WTC11 (cell line): ENCODE measurements around the gene ZC3H12A. TPM values are rescaled to one million over a fixed set of nuclear protein-coding genes. Genes with fewer than 3 reads are reported as not detected.

Experiments
- ATAC-seq: fragments of 200-7000 bp; cut with Tn5 transposase; 2 replicates; pipeline ENCODE4 v1.10.0; 2021; ENCODE audit warnings: mild to moderate bottlenecking, moderate library complexity
- CTCF ChIA-PET: fragments of 300-600 bp; sonication (Branson Sonifier 250); formaldehyde crosslinking; loops from one replicate; lab custom pipeline; 2021; ENCODE audit warnings: antibody characterized with exemption; lab: Charles Lee
- POLR2A ChIA-PET: fragments of 350-600 bp; sonication (Branson Sonifier 250); formaldehyde crosslinking; loops from one replicate; lab custom pipeline; 2021; ENCODE audit warnings: antibody characterized with exemption; lab: Charles Lee
- DNase-seq: peaks from one replicate; pipeline ENCODE4 v3.0.0; 2021; ENCODE audit warnings: low spot score
- H3K27ac Mint-ChIP-seq: 2 replicates; pipeline ENCODE4 v1.8.0; 2021; ENCODE audit warnings: mixed read lengths
- H3K27me3 Mint-ChIP-seq: 2 replicates; pipeline ENCODE4 v1.8.0; 2021; ENCODE audit warnings: low read depth, mild to moderate bottlenecking, moderate library complexity, mixed read lengths
- H3K36me3 Mint-ChIP-seq: 2 replicates; pipeline ENCODE4 v1.8.0; 2021; ENCODE audit warnings: mixed read lengths
- H3K4me1 Mint-ChIP-seq: 2 replicates; pipeline ENCODE4 v1.8.0; 2022; ENCODE audit warnings: mixed read lengths
- H3K4me3 Mint-ChIP-seq: 2 replicates; pipeline ENCODE4 v1.8.0; 2021; ENCODE audit warnings: mild to moderate bottlenecking, moderate library complexity, mixed read lengths
- H3K9me3 Mint-ChIP-seq: 2 replicates; pipeline ENCODE4 v1.8.0; 2021; ENCODE audit warnings: mixed read lengths
- ATF1 ChIP-seq: sonication (generic); formaldehyde crosslinking; IDR thresholded peaks from 2 replicates; pipeline ENCODE4 v1.8.1; 2023; ENCODE audit warnings: mild to moderate bottlenecking, moderate library complexity, missing genetic modification reagents
- CBFB ChIP-seq: sonication (generic); formaldehyde crosslinking; IDR thresholded peaks from 2 replicates; pipeline ENCODE4 v1.8.1; 2022; ENCODE audit warnings: mild to moderate bottlenecking, low read depth, missing genetic modification reagents
- EMX1 ChIP-seq: fragments of 250-450 bp; sonication (Bioruptor Pico); IDR thresholded peaks from 2 replicates; pipeline ENCODE4 v1.8.0; 2021; ENCODE audit warnings: mild to moderate bottlenecking
- ERG ChIP-seq: fragments of 250-450 bp; sonication (Bioruptor Pico); IDR thresholded peaks from 2 replicates; pipeline ENCODE4 v1.8.0; 2021; ENCODE audit warnings: mild to moderate bottlenecking
- FOXP1 ChIP-seq: sonication (generic); formaldehyde crosslinking; IDR thresholded peaks from 2 replicates; pipeline ENCODE4 v1.8.0; 2022; ENCODE audit warnings: missing genetic modification reagents, mild to moderate bottlenecking, moderate library complexity, borderline replicate concordance
- HMGA2 ChIP-seq: fragments of 250-450 bp; sonication (Bioruptor Pico); IDR thresholded peaks from 2 replicates; pipeline ENCODE4 v1.4.0; 2021; ENCODE audit warnings: mild to moderate bottlenecking, moderate library complexity
- JAZF1 ChIP-seq: fragments of 250-450 bp; sonication (Bioruptor Pico); IDR thresholded peaks from 2 replicates; pipeline ENCODE4 v1.9.0; 2021; ENCODE audit warnings: moderate library complexity, mild to moderate bottlenecking, inconsistent platforms
- KAT7 ChIP-seq: sonication (generic); formaldehyde crosslinking; IDR thresholded peaks from 2 replicates; pipeline ENCODE4 v1.8.1; 2023; ENCODE audit warnings: missing genetic modification reagents, mild to moderate bottlenecking, borderline replicate concordance
- NR1H2 ChIP-seq: sonication (generic); formaldehyde crosslinking; IDR thresholded peaks from 2 replicates; pipeline ENCODE4 v1.9.0; 2021; ENCODE audit warnings: mild to moderate bottlenecking, moderate library complexity, missing genetic modification reagents
- RORB ChIP-seq: fragments of 250-450 bp; sonication (Bioruptor Pico); IDR thresholded peaks from 2 replicates; pipeline ENCODE4 v1.9.0; 2021; ENCODE audit warnings: mild to moderate bottlenecking
- SOX15 ChIP-seq: fragments of 250-450 bp; sonication (Bioruptor Pico); IDR thresholded peaks from 2 replicates; pipeline ENCODE4 v1.9.0; 2021; ENCODE audit warnings: mild to moderate bottlenecking
- STAT6 ChIP-seq: sonication (generic); formaldehyde crosslinking; conservative IDR thresholded peaks from 2 replicates; pipeline ENCODE4 v1.8.1; 2023; ENCODE audit warnings: mild to moderate bottlenecking, low read depth, missing genetic modification reagents, moderate library complexity
- TCF7 ChIP-seq: sonication (generic); formaldehyde crosslinking; IDR thresholded peaks from 2 replicates; pipeline ENCODE4 v1.8.0; 2022; ENCODE audit warnings: mild to moderate bottlenecking, low read depth, missing genetic modification reagents, moderate library complexity
- USF2 ChIP-seq: sonication (generic); formaldehyde crosslinking; IDR thresholded peaks from 2 replicates; pipeline ENCODE4 v1.8.1; 2023; ENCODE audit warnings: mild to moderate bottlenecking, missing genetic modification reagents, moderate library complexity
- ZNF232 ChIP-seq: sonication (generic); formaldehyde crosslinking; IDR thresholded peaks from 2 replicates; pipeline ENCODE4 v1.8.0; 2022; ENCODE audit warnings: mild to moderate bottlenecking, missing genetic modification reagents
- ZNF416 ChIP-seq: fragments of 250-450 bp; sonication (Bioruptor Pico); IDR thresholded peaks from 2 replicates; pipeline ENCODE4 v1.9.0; 2021; ENCODE audit warnings: mild to moderate bottlenecking, inconsistent platforms
- total RNA-seq: library from RNA; stranded (reverse); gene quantifications from 3 replicates; pipeline ENCODE4 v1.2.3, GENCODE V29; 2021
- TF ChIP-seq, protein P1 (sequence below): fragments of 250-450 bp; sonication (Bioruptor Pico); IDR thresholded peaks from 2 replicates; pipeline ENCODE4 v1.9.0; 2021; ENCODE audit warnings: mild to moderate bottlenecking
- TF ChIP-seq, protein P2 (sequence below): sonication (generic); formaldehyde crosslinking; IDR thresholded peaks from 2 replicates; pipeline ENCODE4 v1.8.0; 2022; ENCODE audit warnings: mild to moderate bottlenecking, missing genetic modification reagents
- TF ChIP-seq, protein P3 (sequence below): sonication (generic); formaldehyde crosslinking; IDR thresholded peaks from 2 replicates; pipeline ENCODE4 v1.8.0; 2022; ENCODE audit warnings: mild to moderate bottlenecking, missing genetic modification reagents
- TF ChIP-seq, protein P4 (sequence below): sonication (generic); formaldehyde crosslinking; IDR thresholded peaks from 2 replicates; pipeline ENCODE4 v1.8.1; 2023; ENCODE audit warnings: mild to moderate bottlenecking, missing genetic modification reagents, borderline replicate concordance

The ZC3H12A gene
- total RNA-seq, 1 experiment from 2014 or later = 10.9 TPM

GRCh38 chr1:37493336-37494098, 19.1 kb downstream of the ZC3H12A start:
- TF ChIP-seq EMX1 (CRISPR knock-in tag) (no peak), ATF1 (CRISPR knock-in tag) (no peak), USF2 (CRISPR knock-in tag) (no peak), RORB (CRISPR knock-in tag) (no peak), ZNF232 (CRISPR knock-in tag) (no peak), NR1H2 (no peak), HMGA2 (CRISPR knock-in tag) (no peak), JAZF1 (no peak), CBFB (no peak), SOX15 (CRISPR knock-in tag) (no peak), FOXP1 (CRISPR knock-in tag) (no peak), ERG (no peak), KAT7 (no peak), ZNF416 (CRISPR knock-in tag) (no peak)
- TF ChIP-seq, protein P1, sequence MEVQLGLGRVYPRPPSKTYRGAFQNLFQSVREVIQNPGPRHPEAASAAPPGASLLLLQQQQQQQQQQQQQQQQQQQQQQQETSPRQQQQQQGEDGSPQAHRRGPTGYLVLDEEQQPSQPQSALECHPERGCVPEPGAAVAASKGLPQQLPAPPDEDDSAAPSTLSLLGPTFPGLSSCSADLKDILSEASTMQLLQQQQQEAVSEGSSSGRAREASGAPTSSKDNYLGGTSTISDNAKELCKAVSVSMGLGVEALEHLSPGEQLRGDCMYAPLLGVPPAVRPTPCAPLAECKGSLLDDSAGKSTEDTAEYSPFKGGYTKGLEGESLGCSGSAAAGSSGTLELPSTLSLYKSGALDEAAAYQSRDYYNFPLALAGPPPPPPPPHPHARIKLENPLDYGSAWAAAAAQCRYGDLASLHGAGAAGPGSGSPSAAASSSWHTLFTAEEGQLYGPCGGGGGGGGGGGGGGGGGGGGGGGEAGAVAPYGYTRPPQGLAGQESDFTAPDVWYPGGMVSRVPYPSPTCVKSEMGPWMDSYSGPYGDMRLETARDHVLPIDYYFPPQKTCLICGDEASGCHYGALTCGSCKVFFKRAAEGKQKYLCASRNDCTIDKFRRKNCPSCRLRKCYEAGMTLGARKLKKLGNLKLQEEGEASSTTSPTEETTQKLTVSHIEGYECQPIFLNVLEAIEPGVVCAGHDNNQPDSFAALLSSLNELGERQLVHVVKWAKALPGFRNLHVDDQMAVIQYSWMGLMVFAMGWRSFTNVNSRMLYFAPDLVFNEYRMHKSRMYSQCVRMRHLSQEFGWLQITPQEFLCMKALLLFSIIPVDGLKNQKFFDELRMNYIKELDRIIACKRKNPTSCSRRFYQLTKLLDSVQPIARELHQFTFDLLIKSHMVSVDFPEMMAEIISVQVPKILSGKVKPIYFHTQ (CRISPR knock-in tag) = no peak
- TF ChIP-seq, protein P2, sequence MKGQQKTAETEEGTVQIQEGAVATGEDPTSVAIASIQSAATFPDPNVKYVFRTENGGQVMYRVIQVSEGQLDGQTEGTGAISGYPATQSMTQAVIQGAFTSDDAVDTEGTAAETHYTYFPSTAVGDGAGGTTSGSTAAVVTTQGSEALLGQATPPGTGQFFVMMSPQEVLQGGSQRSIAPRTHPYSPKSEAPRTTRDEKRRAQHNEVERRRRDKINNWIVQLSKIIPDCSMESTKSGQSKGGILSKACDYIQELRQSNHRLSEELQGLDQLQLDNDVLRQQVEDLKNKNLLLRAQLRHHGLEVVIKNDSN (CRISPR knock-in tag) = no peak
- TF ChIP-seq, protein P3, sequence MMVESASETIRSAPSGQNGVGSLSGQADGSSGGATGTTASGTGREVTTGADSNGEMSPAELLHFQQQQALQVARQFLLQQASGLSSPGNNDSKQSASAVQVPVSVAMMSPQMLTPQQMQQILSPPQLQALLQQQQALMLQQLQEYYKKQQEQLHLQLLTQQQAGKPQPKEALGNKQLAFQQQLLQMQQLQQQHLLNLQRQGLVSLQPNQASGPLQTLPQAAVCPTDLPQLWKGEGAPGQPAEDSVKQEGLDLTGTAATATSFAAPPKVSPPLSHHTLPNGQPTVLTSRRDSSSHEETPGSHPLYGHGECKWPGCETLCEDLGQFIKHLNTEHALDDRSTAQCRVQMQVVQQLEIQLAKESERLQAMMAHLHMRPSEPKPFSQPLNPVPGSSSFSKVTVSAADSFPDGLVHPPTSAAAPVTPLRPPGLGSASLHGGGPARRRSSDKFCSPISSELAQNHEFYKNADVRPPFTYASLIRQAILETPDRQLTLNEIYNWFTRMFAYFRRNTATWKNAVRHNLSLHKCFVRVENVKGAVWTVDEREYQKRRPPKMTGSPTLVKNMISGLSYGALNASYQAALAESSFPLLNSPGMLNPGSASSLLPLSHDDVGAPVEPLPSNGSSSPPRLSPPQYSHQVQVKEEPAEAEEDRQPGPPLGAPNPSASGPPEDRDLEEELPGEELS (CRISPR knock-in tag) = no peak
- POLR2A ChIA-PET = interaction anchor here (0.8 kb wide), 1 partner anchor 15 kb away, joined by 7 read pairs; no protein-coding TSS in a partner anchor
- H3K36me3 Mint-ChIP-seq = peaks cover 21% of the 10 kb centered on the region
- no peaks in the 10 kb centered on the region for H3K9me3 Mint-ChIP-seq
- H3K27me3 Mint-ChIP-seq = no peaks in the 10 kb centered on the region
- DNase-seq (no peak), ATAC-seq (no peak)
- CTCF ChIA-PET = no interaction called here
- no peaks in the 10 kb centered on the region for H3K4me1 Mint-ChIP-seq
- H3K4me3 Mint-ChIP-seq = no peak overlapping the region
- no peak overlapping the region for H3K27ac Mint-ChIP-seq

- ATAC-seq = no peak
These were observed 21.5 kb downstream of the ZC3H12A start for GRCh38 chr1:37495875-37496274.

More at GRCh38 chr1:37495875-37496274, 21.5 kb downstream of the ZC3H12A start:
- Mint-ChIP-seq H3K36me3 (peaks cover 32% of the 10 kb centered on the region), H3K27me3 (no peaks in the 10 kb centered on the region), H3K9me3 (no peaks in the 10 kb centered on the region), H3K27ac (no peak overlapping the region), H3K4me1 (no peaks in the 10 kb centered on the region), H3K4me3 (no peak overlapping the region)
- no peak for DNase-seq
- POLR2A ChIA-PET = no interaction called here
- CTCF ChIA-PET = interaction anchor here (0.8 kb wide), 1 partner anchor 9 kb away, joined by 9 read pairs; no protein-coding TSS in a partner anchor
- TF ChIP-seq STAT6 (CRISPR knock-in tag) = no peak
- TF ChIP-seq TCF7 (CRISPR knock-in tag) = no peak
- TF ChIP-seq, protein P4, sequence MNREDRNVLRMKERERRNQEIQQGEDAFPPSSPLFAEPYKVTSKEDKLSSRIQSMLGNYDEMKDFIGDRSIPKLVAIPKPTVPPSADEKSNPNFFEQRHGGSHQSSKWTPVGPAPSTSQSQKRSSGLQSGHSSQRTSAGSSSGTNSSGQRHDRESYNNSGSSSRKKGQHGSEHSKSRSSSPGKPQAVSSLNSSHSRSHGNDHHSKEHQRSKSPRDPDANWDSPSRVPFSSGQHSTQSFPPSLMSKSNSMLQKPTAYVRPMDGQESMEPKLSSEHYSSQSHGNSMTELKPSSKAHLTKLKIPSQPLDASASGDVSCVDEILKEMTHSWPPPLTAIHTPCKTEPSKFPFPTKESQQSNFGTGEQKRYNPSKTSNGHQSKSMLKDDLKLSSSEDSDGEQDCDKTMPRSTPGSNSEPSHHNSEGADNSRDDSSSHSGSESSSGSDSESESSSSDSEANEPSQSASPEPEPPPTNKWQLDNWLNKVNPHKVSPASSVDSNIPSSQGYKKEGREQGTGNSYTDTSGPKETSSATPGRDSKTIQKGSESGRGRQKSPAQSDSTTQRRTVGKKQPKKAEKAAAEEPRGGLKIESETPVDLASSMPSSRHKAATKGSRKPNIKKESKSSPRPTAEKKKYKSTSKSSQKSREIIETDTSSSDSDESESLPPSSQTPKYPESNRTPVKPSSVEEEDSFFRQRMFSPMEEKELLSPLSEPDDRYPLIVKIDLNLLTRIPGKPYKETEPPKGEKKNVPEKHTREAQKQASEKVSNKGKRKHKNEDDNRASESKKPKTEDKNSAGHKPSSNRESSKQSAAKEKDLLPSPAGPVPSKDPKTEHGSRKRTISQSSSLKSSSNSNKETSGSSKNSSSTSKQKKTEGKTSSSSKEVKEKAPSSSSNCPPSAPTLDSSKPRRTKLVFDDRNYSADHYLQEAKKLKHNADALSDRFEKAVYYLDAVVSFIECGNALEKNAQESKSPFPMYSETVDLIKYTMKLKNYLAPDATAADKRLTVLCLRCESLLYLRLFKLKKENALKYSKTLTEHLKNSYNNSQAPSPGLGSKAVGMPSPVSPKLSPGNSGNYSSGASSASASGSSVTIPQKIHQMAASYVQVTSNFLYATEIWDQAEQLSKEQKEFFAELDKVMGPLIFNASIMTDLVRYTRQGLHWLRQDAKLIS (CRISPR knock-in tag) = no peak
- TF ChIP-seq, all 79 proteins: peak for 0
